Measurements from ENCODE around the gene RNF43.
"Not testable (repeated sequence)": the region's sequence is repeated elsewhere in the genome, so short reads cannot be mapped to it uniquely, and the experiment has no call there.

RNF43 gene

DNA sequence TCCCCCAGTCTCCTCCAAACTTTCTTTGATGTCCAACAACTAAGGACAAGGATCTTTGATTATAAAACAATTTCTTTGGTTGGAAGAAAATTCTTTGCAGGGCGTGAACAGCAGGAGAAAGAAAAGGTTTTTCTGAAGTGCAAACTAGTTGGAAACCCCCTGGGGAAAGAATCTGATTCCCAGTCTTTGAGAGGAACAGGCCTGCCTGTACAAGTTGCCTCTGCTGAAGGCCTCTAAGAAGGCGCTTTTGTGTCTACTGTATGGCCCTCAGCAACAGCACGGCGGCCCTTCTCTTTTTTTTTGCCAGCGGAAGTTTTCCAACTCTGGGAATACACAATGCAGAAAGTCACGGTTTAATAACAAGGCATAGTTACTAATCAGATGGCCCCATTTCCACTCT lies 14.0 kb downstream of the RNF43 start:
- no peak for DNase-seq

DNA sequence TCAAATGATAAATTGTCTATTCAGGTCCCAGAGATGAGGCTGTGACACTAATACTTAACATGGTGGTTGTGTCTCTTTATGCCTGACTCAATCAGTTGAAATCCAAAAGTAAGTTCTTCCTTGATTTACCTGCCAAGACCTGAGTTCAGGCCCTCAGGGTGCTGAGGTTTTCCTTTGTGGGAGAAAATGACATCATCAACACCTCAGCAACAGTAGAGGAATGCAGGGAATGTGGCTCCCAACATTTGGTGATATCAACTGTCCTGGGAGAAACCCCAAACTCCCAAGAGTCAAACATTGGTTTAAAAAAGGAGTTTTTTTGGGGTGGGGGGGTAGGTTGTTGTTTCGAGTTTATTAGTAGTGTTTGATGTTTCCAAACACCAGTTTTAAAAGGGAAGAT lies 14.7 kb downstream of the RNF43 start:
- DNase-seq, result no peak

DNA sequence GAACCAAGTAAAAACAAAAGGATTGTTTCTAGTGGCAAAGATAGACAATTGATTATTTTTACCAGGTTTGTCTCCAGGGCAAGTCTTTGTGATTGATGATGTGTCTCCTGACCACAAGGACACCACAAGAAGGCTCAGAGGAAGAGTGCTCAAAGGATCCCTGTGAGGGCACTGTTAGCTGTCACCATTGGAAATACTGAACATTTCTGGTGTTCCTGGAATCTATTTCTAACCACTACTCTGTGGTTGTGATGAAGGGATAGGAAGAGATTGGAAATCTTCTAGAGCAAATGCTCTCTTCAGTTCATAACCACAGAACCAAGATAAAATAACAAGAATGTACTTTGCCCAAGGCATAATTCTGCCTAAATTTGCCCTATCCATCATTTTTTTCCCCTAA lies 15.3 kb downstream of the RNF43 start:
- no peak for DNase-seq

DNA sequence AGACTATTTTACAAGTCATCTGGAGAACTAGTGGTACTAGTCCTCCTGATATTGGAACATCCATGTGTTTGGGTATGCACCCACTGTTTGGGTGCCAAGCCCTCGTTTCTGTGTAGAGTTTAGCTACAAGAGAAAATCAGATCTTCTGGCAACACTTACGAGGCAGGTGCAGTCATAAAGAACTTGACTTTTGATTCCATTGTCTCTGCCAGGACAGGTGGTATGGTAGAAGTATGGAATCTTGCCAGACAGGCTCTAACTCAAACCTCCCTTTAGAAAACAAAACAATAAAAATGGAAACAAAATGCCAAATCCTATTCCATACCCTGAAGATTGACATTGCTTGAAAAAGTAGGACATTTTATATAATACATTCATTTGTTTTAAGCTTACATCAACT lies 16.0 kb downstream of the RNF43 start:
- no peak for DNase-seq

- no peak for DNase-seq
Observed at GRCh38 chr17:58400826-58401225, 16.5 kb downstream of the RNF43 start.

GRCh38 chr17:58399974-58400373 lies 17.4 kb downstream of the RNF43 start:
- DNase-seq, result no peak

GRCh38 chr17:58398574-58399266 lies 18.6 kb downstream of the RNF43 start:
- no peak for DNase-seq

DNA sequence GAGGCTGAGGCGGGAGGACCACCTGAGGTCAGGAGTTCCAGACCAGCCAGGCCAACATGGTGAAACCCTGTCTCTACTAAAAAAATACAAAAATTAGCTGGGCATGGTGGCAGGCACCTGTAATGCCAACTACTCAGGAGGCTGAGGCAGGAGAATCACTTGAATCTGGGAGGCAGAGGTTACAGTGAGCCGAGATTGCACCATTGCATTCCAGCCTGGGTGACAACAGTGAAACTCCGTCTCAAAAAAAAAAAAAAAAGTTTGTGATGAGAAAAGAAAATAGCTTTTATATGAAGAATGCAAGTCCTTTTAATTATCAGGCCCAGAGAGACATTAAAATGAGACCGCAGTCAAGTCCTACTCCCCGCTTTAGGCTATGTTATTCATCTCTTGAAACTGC lies 19.9 kb downstream of the RNF43 start:
- not testable (repeated sequence) for DNase-seq

GRCh38 chr17:58396173-58396572 lies 21.2 kb downstream of the RNF43 start:
- DNase-seq, result no peak

DNA sequence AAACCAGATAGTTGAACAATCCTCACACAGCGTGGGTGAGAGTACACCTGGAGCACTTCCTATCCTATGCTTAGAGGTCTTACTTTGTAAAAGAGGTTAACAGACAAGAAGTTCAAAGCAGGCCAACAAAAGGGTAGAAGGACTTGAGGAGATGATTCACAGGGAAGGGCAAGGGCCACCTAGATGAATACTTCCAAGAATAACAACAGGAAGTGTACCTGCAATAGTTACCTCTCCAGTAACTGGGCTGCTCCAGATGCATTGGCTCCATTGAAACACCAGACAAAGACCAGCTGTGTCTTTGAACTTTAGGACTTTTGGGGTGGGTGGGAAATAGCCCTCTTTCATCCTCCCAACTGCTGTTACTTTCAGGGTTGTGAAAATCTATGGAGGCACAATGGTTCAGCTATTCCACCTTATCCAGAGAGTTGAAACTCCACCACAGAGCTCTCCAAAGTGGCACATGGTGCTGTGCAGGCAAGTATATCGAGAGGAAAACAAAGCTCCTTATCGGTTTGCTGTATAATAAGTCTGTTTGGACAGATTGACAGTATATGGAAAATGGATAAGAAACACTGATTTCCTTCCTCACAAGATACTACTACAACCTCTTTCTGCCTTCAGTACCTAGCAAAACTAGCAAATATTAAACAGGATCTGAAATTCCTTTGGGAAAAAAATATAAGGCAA lies 22.7 kb downstream of the RNF43 start:
- DNase-seq, result no peak

DNA sequence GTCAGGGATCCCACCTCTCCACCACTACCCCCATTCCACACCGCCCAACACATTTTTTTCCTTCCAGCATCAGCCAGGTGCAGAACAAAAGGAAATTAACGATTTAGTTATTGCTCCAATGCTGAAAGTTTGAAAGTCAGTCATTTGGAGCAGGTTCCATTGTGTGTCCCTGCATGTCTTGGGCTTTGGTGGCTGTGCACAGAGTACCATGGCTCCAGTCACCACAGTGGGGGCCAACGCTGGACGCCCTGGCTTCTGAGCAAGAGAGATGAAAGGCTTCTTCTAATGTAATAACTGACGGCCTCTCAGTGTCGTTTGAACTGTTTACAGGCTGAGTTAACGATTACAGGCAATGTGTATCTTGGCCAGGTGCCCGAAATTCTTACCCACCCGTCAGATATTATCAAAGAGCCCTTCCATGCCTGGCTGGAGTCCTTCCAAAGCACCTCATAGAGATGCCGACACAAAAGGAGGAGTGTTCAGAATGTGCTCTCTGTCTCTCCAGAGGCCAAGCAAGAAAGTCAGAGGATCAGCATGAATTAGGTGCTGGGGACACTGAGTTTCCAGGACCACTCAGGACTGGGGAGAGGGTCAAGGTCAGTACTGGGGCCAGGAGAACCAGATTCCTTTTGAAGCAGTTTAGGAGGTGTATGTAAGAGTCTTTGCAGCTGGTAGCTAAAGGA lies 25.9 kb downstream of the RNF43 start:
- no peak for DNase-seq

- no peak for DNase-seq
Observed at GRCh38 chr17:58390884-58391283, 26.4 kb downstream of the RNF43 start.

DNA sequence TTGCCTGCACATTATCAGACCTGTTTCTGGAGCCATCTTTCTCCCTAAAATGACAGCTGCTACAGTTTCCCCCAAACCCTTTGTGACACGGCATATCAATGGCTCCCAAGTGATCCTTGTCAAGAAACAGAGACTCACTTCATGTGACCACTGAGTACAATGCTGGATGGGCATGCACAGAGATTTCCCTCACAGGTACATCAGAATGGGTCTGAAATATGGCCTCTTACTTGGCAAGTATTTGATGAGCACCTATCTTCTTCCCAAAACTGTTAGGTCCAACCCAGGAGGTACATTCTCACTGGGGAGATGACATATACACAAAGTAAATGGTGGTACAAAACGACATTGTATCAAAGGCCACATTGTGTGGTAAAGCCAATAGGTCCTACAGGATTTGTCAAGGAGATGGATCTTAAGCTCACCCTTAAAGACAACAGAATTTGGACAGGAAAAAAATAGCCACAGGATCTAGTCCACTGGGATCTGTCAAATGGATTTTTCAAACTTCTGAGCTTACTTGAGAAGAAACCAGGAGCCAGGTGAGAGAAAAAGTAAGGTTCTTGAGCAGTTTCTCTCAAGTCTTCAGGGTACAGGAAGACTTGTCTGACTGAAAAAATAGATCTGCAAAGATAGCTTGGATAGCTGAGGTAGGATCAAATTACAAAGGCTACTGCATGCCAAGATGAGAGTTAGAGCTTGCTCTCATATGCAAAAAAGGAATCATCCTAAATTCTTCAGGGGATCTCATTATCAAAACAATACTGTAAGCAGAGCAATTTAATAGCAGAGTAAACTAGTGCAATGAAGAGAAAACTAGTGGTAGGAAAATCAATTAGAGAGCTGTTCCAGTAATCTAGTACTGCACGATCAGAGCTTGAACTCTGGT lies 28.8 kb downstream of the RNF43 start:
- no peak for DNase-seq

- DNase-seq, result no peak
Observed at GRCh38 chr17:58387834-58388233, 29.5 kb downstream of the RNF43 start.

- DNase-seq, result no peak
Observed at GRCh38 chr17:58386708-58387107, 30.6 kb downstream of the RNF43 start.

DNA sequence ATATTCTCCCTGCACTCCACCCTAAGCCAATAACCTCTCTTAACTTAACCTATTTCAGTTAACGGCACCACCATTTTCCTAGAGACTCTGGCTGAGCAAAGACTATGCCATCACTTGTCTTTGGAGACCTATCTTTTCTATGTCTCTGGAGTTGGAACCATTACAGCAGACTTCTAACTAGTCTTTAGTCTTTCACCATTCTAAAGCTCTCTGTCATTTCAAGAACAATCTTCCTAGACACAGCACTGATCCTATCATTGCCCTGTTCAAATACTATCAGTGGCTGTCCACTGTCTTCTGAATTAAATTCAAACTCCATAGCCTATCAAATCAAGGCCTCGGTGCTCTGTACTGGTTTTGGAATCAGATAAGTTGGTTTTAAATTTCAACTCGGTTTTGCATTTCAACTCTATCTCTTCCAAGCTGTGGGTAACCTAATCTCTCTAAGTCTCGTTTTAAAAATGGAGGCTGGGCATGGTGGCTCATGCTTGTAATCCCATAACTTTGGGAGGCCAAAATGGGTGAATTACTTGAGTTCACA lies 31.9 kb downstream of the RNF43 start:
- DNase-seq, result no peak

DNA sequence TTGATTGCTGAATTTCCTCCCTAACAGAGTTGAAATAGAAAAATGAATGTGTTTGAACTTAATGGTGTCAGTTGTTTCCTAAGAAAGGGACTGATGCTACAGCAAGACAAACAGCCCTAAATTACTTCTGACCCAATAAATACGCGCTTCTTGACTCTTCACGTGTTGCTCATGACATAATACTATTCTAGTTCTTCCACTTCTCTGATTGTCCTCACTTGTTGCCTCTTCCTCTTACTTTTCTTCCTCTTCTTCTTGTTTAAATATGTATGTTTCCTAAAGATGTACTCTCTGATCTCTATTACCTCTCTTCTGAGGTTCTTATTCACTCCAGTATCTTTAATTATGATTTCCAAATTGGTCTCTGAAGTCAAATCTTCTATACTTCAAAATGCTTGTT lies 32.4 kb downstream of the RNF43 start:
- no peak for DNase-seq

GRCh38 chr17:58383892-58384462 lies 33.4 kb downstream of the RNF43 start:
- DNase-seq, result no peak

DNA sequence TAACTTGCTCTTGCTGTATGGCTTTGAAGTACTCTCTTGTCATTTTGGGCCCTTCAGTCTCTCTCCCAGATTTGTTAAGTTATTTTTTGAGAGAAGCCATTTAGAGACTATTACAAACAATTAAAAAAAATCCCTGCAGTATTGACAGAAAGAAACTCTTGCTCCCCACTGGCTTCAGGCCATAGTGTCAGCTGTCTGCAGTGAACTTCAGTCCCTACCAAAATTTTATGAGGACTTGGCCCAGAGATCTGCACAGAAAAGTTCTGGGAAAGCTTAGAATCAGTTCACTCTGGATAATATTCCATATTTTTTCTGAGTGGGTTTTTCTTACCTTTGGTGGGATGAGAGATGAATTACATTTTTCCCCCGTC lies 34.5 kb downstream of the RNF43 start:
- no peak for DNase-seq

GRCh38 chr17:58382108-58382871 lies 35.0 kb downstream of the RNF43 start:
- DNase-seq, result no peak

- no peak for DNase-seq
Observed at GRCh38 chr17:58381124-58382035, 36.0 kb downstream of the RNF43 start.

Data from cortex of kidney (tissue), 1 donor.